ENCODE measurements around the gene TAF1C. TPM values are rescaled to one million over a fixed set of nuclear protein-coding genes. Genes with fewer than 3 reads are reported as not detected.
"Not testable (repeated sequence)": the region's sequence is repeated elsewhere in the genome, so short reads cannot be mapped to it uniquely, and the experiment has no call there.

TAF1C gene
- total RNA-seq, 3 donors from 2014 or later: 35.0 to 49.7 (median 42.2) TPM

DNA sequence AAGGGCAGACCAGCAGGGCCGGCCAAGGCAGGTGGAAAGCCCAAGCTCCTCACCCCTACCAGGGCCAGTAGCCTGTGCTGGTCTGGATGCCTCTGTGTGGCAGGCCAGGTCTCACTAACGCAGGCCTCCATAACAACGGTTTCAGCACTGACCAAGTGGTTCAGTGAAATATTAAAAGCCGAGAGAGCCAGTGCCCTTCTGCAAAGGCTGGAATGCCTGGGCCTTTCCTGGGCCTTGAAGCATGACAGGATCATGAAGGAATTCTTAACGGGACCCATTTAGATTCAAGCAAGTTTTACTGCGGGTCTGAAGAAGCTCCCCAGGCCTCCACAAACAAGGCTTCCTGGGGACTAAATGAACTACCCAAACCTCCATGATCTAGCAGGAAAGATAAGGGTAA, 20.4 kb upstream of the TAF1C start:
- no peaks in the 10 kb centered on the region for H3K9me3 ChIP-seq
- intact Hi-C loops (cut with DNase I, micrococcal nuclease): no loop called here

DNA sequence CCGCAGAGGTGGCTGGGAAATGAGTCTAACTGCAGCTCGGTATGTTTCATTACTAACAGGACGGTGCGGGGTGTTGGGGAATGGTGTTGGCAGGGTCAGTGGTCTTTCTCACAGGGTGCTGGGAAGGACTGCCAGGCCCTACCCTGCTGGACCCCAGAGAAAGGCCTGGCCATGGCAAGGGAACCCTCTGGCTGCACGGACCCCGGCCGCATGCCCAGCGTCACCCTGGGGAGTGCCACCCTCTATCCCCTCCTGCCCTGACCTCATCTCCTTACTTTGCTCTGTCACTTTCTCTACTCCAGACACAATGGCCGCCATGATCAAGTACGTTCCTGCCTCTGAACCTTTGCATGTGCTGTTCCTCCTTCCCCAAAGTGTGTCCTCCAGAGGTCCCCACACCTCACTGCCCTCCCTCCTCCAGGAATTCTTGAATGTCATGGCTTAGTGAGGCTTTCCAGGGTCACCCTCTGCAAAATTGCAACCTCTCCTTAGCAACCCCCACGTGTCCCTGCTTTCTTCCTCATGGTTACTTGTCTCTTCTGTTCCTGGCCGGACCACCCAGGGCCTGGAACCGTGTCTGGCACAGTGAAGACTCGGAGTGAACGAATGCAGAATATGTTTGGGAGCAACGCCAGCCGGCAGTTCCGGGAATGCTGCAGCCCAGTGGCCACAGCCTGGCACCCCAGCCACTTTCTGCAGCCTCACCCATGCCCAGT, 19.3 kb upstream of the TAF1C start:
- intact Hi-C loops (cut with DNase I, micrococcal nuclease): no loop called here
- TF ChIP-seq, protein P1, sequence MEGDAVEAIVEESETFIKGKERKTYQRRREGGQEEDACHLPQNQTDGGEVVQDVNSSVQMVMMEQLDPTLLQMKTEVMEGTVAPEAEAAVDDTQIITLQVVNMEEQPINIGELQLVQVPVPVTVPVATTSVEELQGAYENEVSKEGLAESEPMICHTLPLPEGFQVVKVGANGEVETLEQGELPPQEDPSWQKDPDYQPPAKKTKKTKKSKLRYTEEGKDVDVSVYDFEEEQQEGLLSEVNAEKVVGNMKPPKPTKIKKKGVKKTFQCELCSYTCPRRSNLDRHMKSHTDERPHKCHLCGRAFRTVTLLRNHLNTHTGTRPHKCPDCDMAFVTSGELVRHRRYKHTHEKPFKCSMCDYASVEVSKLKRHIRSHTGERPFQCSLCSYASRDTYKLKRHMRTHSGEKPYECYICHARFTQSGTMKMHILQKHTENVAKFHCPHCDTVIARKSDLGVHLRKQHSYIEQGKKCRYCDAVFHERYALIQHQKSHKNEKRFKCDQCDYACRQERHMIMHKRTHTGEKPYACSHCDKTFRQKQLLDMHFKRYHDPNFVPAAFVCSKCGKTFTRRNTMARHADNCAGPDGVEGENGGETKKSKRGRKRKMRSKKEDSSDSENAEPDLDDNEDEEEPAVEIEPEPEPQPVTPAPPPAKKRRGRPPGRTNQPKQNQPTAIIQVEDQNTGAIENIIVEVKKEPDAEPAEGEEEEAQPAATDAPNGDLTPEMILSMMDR (IDR thresholded peaks at IDR 0.05): no peak
- ATAC-seq: no peak

More for the DNA sequence above, 20.4 kb upstream of the TAF1C start:
- DNase-seq (no peak), ATAC-seq (no peak)
- Histone ChIP-seq H3K4me1 (ENCODE audit: low read depth) (no peaks in the 10 kb centered on the region), H3K36me3 (ENCODE audit: low read depth) (no peaks in the 10 kb centered on the region), H3K4me3 (no peak overlapping the region)
- TF ChIP-seq, protein P1 (IDR thresholded peaks at IDR 0.05): no peak

DNA sequence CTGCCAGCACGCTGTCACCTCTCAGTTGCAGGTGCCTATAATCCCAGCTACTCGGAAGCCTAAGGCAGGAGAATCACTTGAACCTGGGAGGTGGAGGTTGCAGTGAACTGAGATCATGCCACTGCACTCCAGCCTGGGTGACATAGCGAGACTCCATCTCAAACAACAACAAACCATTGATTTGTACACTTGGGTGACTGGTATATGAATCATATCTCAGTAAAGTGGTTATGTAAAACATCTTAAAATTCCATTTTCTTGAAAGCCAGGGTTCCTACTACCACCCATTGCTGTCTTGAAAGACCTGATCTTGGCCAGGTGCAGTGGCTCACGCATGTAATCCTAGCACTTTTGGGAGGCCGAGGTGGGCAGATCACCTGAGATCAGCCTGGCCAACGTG, 18.3 kb upstream of the TAF1C start:
- H3K9me3 ChIP-seq; ATAC-seq; H3K36me3 ChIP-seq (ENCODE audit: low read depth); intact Hi-C loops (cut with DNase I, micrococcal nuclease); H3K4me1 ChIP-seq (ENCODE audit: low read depth); H3K4me3 ChIP-seq; DNase-seq: not testable (repeated sequence)

More for the DNA sequence above, 19.3 kb upstream of the TAF1C start:
- no peaks in the 10 kb centered on the region for H3K9me3 ChIP-seq
- no peaks in the 10 kb centered on the region for H3K4me1 ChIP-seq (ENCODE audit: low read depth)
- no peak overlapping the region for H3K4me3 ChIP-seq
- H3K36me3 ChIP-seq (ENCODE audit: low read depth): no peaks in the 10 kb centered on the region
- no peak for DNase-seq

DNA sequence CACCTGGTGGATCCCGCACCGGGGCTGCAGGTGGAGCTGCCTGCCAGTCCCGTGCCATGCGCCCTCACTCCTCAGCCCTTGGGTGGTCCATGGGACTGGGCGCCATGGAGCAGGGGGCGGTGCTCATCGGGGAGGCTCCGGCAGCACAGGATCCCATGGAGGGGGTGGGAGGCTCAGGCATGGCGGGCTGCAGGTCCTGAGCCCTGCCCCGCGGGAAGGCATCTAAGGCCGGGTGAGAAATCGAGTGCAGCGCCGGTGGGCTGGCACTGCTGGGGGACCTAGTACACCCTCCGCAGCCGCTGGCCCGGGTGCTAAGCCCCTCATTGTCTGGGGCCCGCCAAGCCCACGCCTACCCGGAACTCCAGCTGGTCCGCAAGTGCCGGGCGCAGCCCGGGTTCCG, 17.7 kb upstream of the TAF1C start:
- H3K36me3 ChIP-seq (ENCODE audit: low read depth); intact Hi-C loops (cut with DNase I, micrococcal nuclease); ATAC-seq; H3K4me1 ChIP-seq (ENCODE audit: low read depth); DNase-seq; H3K4me3 ChIP-seq; H3K9me3 ChIP-seq: not testable (repeated sequence)

DNA sequence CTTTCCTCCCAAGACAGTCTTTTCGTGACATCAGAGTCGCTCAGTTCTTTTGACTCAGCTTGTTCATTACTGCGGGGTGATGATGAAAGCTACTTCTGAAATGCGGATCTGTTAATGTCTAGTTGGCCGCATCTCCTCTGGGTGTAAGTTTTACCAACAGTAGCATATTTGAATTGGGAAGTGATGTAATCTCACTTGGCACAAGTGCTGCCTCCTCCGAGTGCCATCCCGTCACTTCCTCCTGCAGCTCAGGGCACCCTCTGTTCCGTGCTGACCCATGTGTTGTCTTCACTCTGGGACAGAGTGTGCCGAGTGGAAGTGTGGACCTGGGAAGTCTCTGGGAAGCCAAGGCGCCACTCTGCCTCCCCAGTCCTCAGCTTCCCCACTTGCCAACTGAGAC, 13.0 kb upstream of the TAF1C start:
- TF ChIP-seq, protein P1 (IDR thresholded peaks at IDR 0.05): no peak
- peak in 1 of 3 donors; percentile 54 for DNase-seq
- intact Hi-C loops (cut with DNase I, micrococcal nuclease): no loop called here
- Histone ChIP-seq H3K4me1 (ENCODE audit: low read depth) (no peaks in the 10 kb centered on the region), H3K9me3 (no peaks in the 10 kb centered on the region), H3K36me3 (ENCODE audit: low read depth) (no peaks in the 10 kb centered on the region), H3K4me3 (no peak overlapping the region)
- ATAC-seq: peak; percentile 49

DNA sequence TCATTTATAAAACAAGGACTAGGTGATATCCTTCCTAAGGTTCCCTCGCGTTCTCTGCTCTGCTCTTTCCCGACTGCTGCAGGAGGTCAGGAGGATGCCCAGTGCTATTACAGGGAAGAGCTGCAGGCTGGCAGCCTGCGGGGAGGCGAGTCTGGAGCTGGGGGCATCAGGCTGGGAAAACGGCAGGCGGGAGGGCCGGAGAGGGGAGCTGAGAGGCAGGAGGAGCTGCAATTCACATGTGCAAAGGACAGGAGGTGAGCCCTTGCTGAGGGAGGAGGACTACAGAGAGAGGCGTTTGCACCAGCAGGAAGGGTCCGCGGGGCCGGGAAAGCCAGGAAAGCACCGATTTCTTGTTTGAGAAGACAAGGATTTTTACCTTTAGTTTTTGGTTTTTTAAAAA, 12.2 kb upstream of the TAF1C start:
- intact Hi-C loops (cut with DNase I, micrococcal nuclease): no loop called here
- no peak overlapping the region for H3K4me3 ChIP-seq
- TF ChIP-seq, protein P1 (IDR thresholded peaks at IDR 0.05): no peak

DNA sequence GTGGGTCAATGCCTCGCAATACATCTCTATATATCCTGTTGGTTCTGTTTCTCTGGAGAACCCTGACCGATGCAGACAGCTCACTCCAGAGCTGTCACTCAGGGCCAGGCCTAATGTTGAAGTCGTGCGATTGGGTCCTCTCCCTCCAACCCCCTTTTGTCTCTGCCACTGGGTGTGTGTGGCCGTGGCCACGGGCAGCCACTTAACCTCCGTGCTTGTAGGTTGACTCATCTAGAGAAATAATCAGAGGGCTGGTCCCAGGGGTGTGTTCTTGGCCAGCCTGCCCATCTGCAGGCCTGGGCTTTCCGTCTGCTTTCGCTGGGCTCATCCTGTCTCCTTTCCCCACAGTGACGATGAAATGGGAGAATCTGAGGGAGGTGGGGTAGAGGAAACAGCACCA, 11.5 kb upstream of the TAF1C start:
- intact Hi-C loops (cut with DNase I, micrococcal nuclease): no loop called here
- no peak for ATAC-seq
- no peaks in the 10 kb centered on the region for H3K36me3 ChIP-seq (ENCODE audit: low read depth)
- no peaks in the 10 kb centered on the region for H3K9me3 ChIP-seq
- no peaks in the 10 kb centered on the region for H3K4me1 ChIP-seq (ENCODE audit: low read depth)
- H3K4me3 ChIP-seq: no peak overlapping the region
- DNase-seq: no peak
- TF ChIP-seq, protein P1 (IDR thresholded peaks at IDR 0.05): no peak

More for the DNA sequence above, 12.2 kb upstream of the TAF1C start:
- no peak for DNase-seq
- H3K9me3 ChIP-seq: no peaks in the 10 kb centered on the region
- no peaks in the 10 kb centered on the region for H3K4me1 ChIP-seq (ENCODE audit: low read depth)
- H3K36me3 ChIP-seq (ENCODE audit: low read depth): no peaks in the 10 kb centered on the region
- ATAC-seq: no peak
